ENCODE data around the gene PGBD5.

The PGBD5 gene

DNA sequence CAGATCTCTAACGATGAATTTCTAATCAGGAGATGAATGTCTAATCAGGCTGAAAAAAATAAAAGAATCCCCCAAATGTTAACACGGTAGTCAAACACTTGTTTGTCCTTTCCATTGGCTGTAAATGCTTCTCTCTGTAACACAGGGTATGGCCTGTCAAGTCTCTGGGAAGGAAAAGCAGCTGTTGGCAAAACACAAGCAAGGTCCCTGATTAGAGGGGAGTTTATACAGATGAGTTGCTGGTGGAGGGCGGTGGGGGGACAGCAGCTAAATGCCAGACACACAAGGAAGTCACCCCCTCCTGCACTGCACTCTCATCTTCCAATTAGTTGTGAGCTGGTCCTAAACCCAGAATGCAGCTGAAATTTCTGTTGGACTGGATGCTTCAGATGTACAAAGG lies 51.0 kb downstream of the PGBD5 start:
- DNase-seq, result no peak

DNA sequence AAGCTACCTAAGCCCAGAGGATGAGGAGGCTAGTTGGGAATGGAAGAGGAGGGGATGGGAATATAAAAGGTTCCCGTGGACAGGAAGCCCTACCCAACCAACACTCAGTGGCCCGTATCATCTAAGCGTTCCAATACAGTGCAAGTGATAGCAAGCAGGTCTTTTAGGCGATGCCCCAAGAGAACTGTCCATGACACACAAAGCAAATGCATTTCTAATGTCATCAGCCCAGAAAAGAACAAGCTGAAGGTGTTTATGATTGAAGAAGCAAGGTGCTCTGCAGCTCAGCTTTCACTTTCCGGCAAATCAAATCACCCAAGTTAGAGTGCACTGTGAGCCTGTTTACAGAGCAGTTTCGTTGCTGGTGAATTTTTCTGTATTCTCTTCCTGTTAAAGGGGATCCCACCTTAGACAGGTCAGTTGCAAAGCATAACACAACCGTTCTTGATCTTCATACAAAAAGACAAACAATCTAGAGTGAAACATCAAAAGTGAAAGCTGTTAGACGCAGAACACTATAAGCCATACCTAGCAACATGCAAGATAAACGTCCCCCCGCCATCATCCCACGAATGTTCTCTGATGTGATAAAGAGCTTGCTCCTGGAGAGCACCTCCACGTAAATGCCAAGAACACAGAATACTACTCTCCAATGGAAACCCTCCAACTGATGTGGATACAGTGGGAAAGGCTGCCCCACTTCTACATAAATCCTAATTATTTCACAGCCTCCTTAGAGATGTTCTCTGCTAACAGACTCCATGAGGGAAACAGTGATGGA lies 54.0 kb downstream of the PGBD5 start:
- DNase-seq, result no peak

DNA sequence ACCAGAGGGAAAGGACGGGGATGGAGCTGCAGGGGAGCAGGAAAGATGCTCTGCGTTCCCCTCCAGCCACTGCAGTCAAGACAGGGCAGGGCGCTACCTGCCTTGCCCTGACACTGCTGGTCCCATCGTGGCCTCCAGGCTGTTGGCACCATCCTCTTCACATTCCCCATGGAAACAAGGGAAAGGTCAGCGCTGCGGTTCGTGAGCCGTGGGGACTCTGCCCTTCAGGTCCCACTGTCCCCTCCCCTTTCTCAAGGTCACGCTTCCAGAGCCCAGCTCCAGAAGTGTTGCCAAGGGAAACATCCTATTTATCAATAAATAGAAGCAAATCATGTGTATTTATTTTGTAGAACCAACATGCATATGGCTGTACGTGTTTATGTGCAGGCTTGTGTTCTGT lies 56.0 kb downstream of the PGBD5 start:
- no peak for DNase-seq

DNA sequence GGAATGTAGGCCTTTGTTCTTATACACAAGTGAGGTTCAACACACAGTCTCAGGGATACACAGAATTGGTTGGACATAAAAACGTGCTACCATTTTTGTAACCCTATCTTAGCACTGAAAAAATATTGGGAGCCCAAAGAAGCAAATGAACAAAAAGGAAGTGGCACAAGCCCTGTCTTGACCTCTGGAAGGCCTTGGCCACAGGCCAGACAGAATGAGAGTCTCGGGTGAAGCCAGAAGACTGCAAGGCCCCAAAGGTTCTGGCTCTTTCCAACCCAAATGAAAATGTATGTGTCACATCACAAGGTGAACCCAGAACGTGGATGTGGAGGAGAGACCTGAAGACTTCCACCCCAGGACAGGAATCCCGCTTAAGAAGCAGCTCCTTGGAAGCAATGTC lies 57.3 kb downstream of the PGBD5 start:
- no peak for DNase-seq

DNA sequence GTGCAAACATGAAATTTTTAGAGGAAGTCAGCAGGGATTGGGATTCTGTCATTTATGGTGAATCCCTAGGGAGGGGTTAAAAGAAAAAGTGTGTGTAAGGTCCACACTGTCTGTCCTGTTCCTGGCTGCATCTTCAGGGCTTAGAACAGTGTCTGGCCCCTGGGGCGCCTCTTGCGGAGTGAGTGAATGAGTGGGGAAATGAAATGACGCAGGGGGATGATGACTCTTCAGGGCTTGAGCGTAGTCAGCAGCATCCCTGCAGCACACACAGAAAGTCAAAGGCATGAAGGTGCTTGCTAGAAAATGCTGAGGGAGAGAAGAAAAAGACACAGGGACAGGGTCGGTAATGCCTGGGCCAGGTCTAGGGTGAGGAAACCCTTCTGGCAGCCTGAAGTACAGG lies 57.8 kb downstream of the PGBD5 start:
- DNase-seq, result no peak

DNA sequence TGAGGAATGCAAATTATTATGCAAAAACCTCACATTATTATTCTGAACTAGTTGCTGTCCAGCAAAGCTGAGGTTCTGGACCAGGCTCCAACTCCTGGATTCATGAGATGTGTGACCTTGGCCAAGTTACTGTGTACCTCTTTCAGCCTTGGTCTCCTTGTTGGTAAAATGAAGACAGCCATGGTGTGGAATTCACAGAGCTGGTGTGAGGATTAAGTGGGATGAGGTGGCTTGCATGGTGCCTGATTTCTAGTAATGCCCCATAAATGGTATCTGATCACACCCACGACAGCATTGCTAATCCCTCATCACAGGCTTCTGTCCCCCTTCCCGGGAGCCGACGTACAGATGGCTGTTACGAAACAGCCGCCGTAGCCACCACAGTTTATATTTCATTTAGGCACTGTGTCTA lies 59.6 kb downstream of the PGBD5 start:
- no peak for DNase-seq

DNA sequence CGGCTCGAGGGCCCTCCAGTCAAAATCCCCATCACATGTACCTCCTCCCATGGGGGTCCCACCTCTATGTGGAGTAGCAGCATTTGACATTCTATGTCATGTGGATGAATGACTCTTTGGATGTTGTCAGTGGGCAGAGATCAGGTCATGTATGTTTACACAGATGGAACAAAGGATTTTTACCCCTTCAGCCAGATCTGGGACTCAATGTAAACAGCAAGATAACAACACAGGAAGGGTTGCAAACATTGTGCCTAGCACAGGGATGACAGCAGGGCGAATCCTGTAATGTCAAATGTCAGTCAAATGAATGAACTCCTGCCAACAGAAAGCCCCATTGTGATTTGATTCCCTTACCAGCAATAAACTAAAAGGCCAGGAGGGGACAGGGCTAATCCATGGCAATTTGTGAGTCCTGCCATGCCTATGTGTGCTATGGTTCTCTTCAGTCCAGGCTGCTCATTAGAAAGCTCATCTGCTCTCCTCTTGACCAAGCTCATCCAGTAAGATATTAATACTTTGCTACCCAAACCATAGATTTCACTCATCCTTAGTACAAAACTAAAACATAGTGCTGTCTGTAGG lies 60.3 kb downstream of the PGBD5 start:
- no peak for DNase-seq

DNA sequence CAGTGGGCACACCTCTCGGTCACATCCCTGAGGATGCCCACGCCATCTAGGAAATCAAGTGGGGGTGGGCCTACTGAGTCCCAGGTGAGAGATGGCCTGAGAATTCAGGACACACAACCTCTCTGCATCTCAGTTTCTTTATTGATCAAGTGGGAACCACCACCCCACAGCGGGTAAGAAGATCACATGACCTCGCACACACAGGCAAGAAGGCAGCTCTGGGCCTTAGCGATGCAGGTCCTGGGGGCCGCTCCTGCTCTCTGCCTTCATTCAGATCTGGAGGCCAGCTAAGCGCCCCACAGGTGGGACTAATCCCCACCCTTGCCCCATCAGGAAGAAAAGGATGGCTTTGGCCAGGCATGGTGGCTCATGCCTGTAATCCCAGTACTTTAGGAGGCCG lies 63.2 kb downstream of the PGBD5 start:
- no peak for DNase-seq

DNA sequence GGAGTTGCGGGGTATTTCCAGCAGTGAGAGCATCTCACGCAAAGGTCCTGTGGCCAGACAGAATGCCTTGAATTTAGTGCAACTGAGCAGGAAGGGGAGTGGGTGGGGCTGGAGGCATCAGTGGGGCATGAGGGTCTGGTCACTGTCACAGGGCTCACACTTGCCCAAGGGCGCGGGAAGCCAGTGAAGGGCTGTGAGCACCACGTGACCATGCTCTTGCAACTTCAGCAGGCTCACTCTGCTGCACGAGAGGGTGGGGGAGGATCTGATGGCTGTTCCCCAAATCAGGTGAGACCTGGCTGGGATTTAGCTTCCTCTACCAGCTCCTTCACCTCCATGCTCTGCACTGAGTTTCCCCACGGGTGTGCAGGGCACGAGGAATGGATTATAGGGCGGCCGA lies 64.2 kb downstream of the PGBD5 start:
- DNase-seq, result no peak

DNA sequence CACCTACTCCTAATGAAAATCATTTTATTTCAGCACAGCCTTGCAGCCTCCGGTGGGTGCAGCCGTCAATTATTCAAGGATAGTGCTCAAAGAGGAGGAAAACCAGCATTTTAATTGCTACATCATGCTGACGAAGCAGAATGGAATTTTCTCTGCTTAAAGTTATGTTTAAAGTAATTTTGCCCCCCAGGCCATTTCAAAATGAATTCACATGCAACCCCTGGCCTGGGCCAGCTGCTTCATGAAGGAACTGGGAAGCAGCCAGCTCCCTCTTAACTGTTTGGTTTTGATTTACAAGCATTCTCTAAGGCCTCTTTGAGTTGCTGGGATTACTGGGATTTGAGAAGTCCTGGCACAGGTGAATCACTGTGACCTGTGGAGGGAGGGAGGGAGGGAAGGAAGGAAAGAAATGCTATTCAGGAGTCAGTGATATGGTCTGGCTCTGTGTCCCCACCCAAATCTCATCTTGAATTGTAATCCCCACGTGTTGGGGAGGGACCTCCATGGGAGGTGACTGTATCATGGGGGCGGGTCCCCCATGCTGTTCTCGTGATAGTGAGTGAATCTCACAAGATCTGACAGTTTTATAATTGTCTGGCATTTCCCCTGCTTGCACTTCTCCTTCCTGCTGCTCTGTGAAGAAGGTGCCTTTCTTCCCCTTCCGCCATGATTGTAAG lies 66.0 kb downstream of the PGBD5 start:
- DNase-seq, result no peak

DNA sequence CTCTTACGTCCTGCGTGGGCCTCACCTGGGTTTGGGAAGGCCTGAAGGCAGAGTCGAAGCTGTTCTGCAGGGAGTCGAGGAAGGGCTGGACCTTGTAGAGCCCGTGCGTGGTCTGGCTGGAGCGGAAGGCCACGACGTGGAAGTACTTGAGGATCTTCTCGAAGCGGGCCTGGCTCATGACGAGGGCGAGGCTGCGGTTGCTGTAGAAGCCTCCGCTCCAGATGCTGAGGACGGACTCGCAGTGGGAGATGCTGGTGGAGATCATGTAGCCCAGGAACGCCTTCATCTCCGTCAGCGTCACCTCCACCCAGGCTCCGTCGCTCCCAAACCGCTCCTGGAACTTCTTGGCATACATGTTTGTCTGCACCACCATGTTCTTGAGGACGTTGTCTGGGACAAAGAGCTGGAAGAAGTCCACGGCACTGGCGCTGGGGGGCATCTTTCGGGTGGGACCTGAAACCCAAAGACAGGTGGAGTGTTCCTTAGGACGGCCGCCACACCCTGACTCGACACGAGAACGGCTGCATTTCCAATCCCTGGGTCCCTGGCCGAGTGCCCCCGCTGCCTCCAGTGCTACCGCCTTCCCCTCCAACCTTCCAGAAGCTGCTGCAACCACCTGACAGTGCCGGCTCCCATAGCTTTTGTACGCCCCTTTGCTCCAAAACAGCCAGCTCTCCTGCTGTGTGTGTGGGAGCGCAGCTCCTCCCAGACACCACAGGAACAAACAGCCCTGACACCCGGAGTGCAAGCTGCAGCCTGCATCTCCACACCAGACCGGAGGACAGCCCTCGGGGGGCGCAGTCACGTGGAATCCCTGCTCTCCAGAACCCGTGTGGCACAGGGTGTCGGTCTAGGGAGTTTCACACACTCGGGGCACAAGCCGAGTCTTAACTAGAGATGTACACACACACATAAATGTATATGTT lies 69.0 kb downstream of the PGBD5 start:
- DNase-seq, result no peak

DNA sequence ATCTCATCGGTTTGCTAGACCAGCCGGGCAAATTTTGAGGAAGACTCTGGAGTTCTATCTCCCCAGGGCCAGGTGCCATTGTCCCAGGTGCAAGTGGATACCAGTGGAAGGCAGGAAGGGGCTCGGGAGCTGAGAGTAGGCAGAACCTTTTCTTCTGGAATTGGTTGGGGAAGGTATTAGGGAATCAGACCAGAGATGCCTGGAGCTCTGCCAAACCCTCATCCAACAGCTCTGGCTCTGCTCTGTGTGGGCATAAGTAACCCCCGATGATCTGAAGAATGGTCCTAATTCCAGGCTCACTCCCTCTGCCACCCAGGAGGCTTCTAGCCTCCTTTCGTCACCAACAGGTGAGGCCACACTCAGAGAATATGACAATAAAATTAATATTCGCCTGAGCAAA lies 69.9 kb downstream of the PGBD5 start:
- no peak for DNase-seq

DNA sequence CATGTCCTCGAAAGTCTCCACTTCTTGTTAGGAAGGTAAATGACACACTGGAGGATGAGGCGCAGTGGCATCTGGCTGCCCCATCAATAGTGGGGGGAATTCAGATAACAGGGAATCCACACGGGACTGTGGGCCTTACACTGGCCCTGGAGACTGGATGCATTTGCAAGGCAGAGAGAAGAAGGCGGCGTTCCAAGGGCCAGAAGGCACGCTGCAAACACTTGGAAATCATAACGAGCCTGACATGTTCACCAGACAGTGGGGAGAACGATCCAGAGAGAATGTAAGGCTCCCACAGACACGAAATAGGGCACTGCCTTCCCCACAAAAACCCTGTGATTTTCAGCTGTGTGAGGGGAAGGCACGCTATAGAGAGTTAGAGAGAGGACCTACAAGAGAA lies 70.5 kb downstream of the PGBD5 start:
- DNase-seq, result no peak

DNA sequence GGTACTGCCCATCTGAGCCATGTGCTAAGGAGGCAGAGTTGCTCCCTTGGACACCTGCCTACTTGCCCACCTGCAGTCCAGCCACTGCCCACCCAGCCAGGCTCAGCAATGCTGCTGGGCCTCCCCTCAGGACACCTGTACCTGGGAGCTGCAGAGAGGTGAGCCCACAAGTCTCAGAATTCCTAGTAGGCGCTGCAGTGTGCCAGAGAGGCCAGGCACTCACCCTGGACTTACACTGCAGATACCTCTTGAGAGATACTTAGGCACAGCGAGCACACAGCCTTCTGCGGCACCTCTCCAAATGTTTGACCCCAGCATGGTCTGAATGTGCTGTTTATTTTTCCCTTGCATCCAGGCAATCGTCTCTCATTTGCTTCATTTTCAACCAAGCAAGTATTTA lies 71.0 kb downstream of the PGBD5 start:
- no peak for DNase-seq

DNA sequence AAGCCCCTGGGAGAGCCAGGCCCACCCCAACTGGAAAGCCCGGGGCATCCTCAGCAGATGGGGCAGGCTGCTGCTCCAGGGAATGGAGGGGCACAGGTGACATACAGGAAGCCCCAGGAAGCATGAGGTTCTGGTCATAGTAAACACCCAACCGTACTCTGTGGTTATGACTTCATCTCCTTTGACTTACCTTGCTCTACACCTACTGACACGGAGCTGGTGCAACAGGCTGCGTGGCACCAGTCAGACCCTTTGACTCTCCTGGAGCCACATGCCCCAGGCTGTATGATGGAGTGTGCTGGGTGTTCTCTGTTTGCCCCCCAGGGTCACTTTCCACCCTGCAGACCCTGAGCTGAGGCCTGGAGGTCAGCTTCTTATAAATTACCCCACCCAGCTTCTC lies 72.1 kb downstream of the PGBD5 start:
- DNase-seq, result no peak

DNA sequence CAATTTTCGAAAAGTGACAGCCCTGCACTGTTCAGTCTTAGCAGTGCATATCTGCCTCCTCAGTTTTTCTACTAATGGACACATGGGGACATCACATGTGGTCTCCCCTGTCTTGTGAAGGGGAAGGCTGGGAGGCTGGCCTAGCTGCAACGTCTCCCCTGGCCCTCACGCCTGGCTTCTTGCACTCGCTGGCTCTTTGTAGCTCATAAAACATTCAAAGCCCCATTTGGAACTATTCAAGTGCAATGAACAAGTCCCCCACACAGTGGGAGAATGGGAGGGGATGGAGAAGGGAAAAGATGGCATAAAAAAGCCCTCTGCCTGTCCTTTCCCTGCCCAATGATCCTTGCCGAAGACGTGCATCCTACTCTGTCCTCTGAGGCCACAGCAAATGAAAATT lies 73.6 kb downstream of the PGBD5 start:
- no peak for DNase-seq

DNA sequence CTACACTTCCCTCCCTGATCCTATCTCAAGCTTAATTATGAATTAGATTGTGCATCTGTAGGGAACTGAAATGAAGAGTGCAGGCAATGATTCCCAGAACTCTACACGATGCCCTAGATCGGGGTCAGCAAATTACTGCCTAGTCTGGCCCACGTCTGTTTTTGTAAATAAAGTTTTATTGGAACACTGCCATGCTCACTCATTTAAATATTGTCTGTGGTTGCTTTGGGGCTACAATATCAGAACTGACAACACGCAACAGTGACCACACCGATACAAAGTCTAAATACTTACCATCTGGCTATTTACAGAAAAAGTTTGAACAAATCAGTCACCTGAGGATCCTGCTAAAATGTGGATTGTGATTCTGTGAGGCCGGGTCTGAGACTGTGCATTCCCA lies 74.1 kb downstream of the PGBD5 start:
- DNase-seq, result no peak

DNA sequence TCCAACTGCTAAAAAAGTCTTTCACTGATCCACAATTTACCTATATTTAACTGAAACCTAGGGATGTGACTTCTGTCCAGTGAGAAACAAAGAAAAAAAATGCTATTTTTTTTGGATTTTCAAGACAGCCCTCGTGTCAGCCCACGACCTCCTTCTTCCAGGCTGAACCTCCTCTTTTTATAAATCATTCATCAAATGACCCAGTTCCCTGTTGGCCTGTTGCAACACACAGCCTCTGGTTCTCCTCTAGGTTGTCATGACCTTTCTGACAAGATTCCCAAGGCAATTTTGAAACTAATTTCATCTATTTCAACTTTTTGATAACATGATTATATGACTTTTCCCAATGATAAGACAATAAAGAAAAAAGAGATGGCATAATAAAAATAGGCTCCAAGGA lies 74.6 kb downstream of the PGBD5 start:
- DNase-seq, result no peak

DNA sequence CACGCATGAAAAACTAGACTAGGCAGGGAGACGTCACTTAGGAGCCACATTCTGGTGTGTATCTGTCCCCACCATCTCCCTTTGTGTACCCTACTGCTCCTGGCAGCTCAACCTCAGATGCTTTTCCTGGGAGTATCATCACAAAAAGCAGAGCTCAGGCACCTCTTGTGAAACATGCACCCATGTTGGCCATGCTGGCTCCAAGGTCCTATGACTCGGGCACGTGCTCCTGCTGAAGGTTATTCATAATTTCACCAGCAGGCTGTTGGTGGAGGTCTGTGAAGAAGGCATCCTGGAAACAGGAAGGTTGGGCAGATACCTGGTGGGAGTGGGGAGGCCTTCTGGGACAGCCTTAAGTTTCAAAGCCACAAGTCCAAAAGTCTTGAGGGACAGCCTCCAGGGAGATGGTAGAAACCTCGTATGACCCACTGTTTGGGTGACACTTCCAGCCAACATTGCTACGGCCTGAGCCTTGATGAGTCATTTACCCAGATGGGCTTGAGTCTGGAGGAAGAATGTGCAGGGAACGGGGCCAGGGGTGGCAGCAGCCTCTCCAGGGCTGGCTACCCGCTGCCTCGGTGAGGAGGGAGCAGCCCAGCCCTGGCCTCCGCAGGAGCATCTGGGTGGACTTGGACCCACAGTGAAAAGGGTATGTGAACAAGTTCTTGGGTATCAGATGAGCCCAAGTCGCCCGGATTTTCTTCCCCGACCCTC lies 75.8 kb downstream of the PGBD5 start:
- DNase-seq, result no peak

DNA sequence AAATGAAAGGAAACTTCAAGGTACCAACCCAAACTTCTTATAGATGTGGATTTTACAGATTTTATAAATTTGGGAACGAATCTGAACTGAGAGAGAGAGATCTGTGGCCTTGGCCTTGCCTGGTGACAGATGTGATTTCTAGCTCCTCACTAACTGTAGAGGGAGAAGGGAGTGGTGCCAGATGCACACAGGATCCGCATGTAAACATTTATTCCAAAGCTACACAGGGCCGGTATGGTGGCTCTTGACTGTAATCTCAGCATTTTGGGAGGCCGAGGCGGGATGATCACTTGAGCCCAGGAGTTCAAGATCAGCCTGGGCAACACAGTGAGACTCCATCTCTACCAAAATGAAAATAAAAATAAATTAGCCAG lies 77.1 kb downstream of the PGBD5 start:
- DNase-seq, result no peak

DNA sequence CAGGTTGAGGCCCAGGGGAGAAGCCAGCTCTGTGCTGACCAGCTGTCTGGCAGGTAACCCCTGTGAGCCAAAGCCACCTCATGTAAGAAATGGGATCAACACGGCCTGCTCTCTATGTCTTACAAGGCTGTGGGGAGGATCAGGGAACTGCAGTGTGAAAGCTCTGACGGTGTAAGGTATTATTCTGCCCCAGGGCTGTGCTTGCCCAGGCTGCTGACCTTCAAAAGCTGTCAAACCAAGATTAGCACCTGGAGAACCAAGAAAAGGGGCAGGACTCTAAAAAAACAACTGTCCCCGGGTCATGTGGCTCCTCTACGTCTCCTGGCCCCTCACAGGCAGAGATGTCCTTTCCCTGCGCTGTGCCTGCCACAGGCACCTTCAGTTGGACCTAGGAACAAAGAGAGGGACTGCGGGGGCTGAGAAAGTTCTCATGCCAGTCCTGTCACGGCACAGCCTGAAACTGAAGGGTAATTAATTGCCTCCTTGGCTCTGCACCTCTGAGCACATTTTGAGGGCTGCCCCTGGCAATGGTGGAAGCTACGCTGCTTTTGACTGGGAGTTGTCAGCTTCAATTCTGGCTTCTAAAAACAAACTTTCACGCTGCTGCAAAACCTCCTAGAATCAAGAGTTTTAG lies 77.6 kb downstream of the PGBD5 start:
- DNase-seq, result no peak

DNA sequence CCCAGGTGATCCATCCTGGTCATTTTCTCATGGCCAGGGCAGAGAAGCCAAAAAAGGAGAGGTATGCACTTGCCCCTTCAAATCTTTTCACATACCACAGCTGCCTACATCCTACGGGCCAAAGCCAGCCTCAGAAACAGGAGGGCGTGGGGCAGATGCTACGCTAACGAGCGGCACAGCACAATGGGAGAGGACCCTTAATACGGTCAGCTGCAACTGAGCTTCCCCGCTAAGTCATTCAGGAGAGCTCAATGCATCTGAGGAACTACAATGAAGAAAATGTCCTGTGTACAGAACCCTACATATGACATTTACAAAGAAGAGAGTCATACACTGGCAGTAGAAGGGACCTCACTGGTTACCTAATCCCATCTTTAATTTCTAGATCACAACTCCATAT lies 78.2 kb downstream of the PGBD5 start:
- DNase-seq, result no peak

Measured in NCI-H774 (cell line).